NCI-H1092 (cell line): ENCODE measurements around the gene ATL1.
"Not testable (repeated sequence)": the region's sequence is repeated elsewhere in the genome, so short reads cannot be mapped to it uniquely, and the experiment has no call there.

Source experiments
- DNase-seq: peaks from one replicate; lab custom pipeline; 2025; lab: John Stamatoyannopoulos, UW

Gene ATL1

GRCh38 chr14:50534997-50535396, 24.9 kb upstream of the ATL1 start:
- DNase-seq: no peak

- not testable (repeated sequence) for DNase-seq
Observed at GRCh38 chr14:50538034-50538433, 21.9 kb upstream of the ATL1 start.

- DNase-seq: no peak
Observed at GRCh38 chr14:50539051-50539450, 20.9 kb upstream of the ATL1 start.

GRCh38 chr14:50541159-50541567, 18.8 kb upstream of the ATL1 start:
- DNase-seq: no peak

- DNase-seq: peak; percentile 46
Observed at GRCh38 chr14:50542941-50543418, 17.0 kb upstream of the ATL1 start.

- no peak for DNase-seq
Observed at GRCh38 chr14:50544911-50545310, 15.0 kb upstream of the ATL1 start.

- no peak for DNase-seq
Observed at GRCh38 chr14:50545618-50546017, 14.3 kb upstream of the ATL1 start.

- DNase-seq: no peak
Observed at GRCh38 chr14:50550294-50550693, 9.7 kb upstream of the ATL1 start.

GRCh38 chr14:50551877-50552276, 8.1 kb upstream of the ATL1 start:
- DNase-seq: no peak

GRCh38 chr14:50552796-50553195, 7.1 kb upstream of the ATL1 start:
- not testable (repeated sequence) for DNase-seq

GRCh38 chr14:50560931-50561285, 963 bp downstream of the ATL1 start:
- peak; percentile 65 for DNase-seq

- no peak for DNase-seq
Observed at GRCh38 chr14:50562841-50563240, 2.9 kb downstream of the ATL1 start.

- no peak for DNase-seq
Observed at GRCh38 chr14:50569714-50570274, 9.8 kb downstream of the ATL1 start.

- DNase-seq: no peak
Observed at GRCh38 chr14:50573862-50574261, 13.9 kb downstream of the ATL1 start.

- no peak for DNase-seq
Observed at GRCh38 chr14:50575769-50576168, 15.8 kb downstream of the ATL1 start.

GRCh38 chr14:50577982-50578381, 18.0 kb downstream of the ATL1 start:
- no peak for DNase-seq

GRCh38 chr14:50578433-50578832, 18.5 kb downstream of the ATL1 start:
- DNase-seq: no peak

GRCh38 chr14:50590464-50590863, 30.5 kb downstream of the ATL1 start:
- DNase-seq: no peak

- DNase-seq: no peak
Observed at GRCh38 chr14:50594577-50595316, 34.8 kb downstream of the ATL1 start.

GRCh38 chr14:50598765-50599164, 38.8 kb downstream of the ATL1 start:
- DNase-seq: no peak

GRCh38 chr14:50599700-50600444, 39.9 kb downstream of the ATL1 start:
- peak; percentile 9 for DNase-seq

GRCh38 chr14:50600849-50601248, 40.9 kb downstream of the ATL1 start:
- DNase-seq: no peak

GRCh38 chr14:50601394-50601793, 41.4 kb downstream of the ATL1 start:
- DNase-seq: no peak
